ENCODE results near the gene THAP8.
"Not testable (repeated sequence)": the region's sequence is repeated elsewhere in the genome, so short reads cannot be mapped to it uniquely, and the experiment has no call there.

Gene THAP8

GRCh38 chr19:36068810-36069499 lies 14.9 kb upstream of the THAP8 start:
- DNase-seq (ENCODE audit: low read depth, low spot score), result not testable (repeated sequence)

- no peak for DNase-seq (ENCODE audit: low read depth, low spot score)
Observed at GRCh38 chr19:36067681-36068080, 13.6 kb upstream of the THAP8 start.

GRCh38 chr19:36064826-36065225 lies 10.7 kb upstream of the THAP8 start:
- DNase-seq (ENCODE audit: low read depth, low spot score), result no peak

- no peak for DNase-seq (ENCODE audit: low read depth, low spot score)
Observed at GRCh38 chr19:36061367-36061766, 7.3 kb upstream of the THAP8 start.

- DNase-seq (ENCODE audit: low read depth, low spot score), result no peak
Observed at GRCh38 chr19:36060430-36060829, 6.3 kb upstream of the THAP8 start.

DNA sequence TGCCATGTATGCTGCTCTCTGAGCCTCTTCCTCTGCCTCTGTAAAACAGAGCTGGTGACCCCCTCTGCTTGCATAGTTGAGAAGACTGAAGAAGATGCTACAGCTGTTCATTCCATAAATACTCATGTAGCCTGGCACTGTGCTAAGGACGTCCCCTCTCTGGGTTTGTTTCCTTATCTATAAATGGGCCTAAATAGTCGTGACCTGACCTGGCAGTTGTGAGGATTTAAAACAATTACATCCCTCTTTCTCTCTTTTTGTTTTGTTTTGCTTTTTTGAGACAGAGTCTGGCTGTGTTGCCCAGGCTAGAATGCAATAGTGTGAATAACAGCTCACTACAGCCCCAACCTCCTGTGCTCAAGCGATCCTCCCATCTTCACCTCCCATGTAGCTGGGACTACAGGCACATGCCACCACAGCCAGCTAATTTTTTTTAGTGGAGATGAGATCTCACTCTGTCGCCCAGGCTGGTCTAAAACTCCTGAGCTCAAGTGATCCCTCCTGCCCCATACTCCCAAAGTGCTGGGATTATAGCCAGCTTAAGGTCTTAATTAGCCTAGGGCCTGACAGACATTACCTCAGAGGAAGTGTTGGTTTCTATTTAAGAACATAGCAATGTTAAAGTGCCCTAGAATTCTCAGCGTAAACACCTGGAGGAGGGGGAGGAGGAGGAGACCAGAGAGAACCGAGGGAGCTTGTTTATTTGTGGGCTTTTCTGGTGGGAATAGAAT lies 5.3 kb upstream of the THAP8 start:
- DNase-seq (ENCODE audit: low read depth, low spot score), result no peak

DNA sequence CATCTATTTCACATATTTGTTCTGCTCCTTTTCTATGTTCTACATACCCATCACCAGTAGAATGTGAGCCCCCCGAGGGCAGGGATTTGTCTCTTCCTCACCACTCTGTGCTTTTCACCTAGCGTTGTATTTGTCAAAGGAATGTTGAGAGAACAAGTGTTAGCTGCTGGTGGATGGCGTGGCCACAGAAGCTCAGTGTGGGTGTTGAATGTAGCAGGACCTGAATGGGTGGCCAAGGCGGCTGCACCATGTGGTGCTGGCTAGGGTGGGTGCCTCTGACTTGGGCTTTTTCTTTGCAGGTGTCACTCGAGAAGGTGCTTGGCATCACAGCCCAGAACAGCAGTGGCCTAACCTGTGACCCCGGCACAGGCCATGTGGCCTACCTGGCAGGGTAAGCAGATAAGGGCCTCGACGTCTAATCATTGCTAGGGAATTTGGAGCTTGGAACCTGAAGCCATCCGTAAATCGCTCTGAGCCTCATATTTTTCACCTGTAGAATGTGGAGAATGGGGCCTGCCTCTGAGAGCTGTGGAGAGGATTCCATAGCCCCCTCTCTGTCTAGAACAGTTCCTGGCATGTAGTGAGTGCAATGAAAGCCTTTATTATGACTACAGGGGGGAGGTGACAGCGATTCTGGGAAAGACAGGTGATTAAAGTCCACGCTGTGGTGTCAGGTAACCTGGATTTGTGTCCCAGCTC lies 4.5 kb upstream of the THAP8 start:
- DNase-seq (ENCODE audit: low read depth, low spot score), result no peak

DNA sequence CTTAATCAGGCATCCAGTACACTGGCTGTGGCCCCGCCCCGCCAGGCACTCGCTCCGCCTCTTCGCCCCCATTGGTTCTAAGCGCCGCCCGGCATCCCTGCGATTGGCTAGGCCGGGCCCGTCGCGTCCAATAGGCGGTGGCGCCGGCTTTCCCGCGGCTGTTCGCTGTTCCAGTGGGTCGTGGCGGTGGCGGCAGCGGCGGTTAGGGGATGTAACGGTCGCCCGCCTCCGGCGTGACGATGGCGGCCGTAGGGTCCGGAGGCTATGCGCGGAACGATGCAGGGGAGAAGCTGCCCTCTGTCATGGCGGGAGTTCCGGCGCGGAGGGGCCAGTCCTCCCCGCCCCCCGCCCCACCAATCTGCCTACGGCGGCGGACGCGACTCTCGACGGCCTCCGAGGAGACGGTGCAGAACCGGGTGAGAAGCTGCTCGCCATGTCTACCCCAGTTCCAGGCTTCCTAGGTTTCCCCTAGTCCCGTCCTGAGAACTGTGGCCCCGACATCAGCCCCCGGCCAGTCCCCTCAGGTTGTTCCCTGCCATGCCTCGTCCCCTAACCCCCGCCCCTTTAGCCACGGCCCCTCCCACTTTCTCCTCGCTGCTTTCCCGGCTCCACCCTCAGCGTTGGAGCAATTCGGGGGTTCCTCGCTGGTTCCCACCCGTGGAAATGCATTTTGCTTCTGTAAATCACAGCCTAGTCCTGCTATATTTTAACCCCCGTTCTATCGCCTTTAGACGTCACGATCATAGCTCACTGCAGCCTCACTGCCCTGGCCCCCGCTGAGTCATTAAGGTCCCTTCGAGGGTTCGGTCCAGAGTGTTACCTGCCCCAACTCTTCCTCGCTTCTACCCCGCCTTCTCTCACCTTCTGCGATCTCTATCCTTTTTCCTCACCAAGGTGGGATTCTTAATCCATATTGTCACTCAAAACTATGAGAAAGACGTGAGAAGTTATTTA lies 925 bp upstream of the THAP8 start, which contains the start of gene WDR62:
Gene WDR62 (plus strand): TSS at position 165 of the 954 bp plus-strand sequence. CDS start 75 bp downstream, at position 240.
- no peak for DNase-seq (ENCODE audit: low read depth, low spot score)

DNA sequence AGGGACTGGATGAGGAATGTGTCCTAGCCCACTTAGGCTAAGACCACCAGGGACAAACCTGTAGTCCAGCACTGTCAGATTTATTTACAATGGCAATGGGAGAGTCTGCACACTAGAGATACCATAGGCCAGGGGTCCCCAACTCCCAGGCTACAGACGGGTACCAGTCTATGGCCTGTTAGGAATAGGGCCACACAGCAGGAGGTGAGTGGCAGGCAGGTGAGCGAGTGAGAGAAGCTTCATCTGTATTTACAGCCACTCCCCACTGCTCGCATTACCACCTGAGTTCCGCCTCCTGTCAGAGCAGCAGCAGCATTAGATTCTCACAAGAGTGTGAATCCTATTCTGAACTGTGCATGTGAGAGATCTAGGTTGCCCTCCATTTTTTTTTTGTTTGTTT lies 2.4 kb downstream of the THAP8 start:
- DNase-seq (ENCODE audit: low read depth, low spot score), result no peak

DNA sequence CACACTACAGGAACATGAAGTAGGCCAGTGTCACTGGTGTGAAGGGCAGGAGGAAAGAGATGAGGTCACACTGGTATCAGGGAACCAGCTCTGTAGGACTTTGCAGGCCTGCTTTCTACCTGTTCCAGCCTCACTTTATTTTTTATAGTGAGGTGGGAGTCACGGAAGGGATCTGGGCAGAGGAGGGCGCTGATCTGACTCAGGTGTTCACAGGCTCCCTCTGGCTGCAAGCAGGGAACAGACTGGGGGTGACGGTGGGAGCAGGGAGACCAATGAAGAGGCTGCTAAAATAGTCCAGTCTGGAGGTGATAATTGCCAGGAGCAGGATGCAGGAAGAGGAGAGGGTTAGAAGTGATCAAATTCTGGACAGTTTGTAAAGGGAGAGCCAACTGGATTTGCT lies 2.8 kb downstream of the THAP8 start:
- DNase-seq (ENCODE audit: low read depth, low spot score), result no peak

DNA sequence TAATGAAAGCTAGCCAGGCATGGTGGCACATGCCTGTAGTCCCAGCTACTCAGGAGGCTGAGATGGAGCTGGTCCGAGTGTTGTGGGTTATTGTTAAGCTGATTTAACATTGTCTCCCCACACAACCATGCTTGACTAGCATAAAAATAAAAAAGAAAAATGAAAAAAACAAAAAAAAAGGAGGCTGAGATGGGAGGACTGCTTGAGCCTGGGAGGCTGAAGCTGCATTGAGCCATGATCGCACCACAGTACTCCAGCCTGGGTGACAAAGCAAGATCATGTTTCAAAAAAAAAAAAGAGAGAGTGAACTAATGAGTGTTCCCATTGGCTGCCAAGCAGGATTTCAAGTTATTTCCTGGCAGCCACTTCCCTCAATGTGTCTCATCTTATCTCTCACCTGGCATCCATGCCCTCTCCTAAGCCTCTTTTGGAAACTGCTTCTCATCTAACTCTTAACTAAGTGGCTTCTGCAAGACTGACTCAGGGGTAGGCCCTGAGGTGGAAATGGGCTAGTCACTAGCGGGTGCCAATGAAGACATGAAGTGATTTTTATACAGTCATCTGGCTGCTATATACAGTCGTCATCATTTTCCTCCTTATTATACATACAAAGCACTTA lies 4.9 kb downstream of the THAP8 start:
- no peak for DNase-seq (ENCODE audit: low read depth, low spot score)

DNA sequence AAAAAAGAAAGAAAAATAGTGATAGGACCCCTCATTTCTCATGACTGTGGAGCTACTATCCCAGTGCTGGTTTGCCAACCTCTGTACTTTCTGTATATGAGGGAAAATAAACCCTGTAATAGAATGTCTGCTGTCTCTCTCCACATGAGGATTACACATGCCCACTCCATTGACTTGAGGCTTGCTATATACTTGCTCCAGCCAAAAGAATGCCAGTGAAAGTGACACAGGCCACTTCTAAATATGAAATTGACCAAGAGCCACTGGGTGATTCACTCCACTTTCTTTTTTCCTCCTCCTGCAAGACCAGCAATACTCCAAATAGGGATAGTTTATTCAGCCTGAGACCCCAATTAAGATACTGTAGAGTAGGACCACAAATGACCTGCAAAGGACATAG lies 6.2 kb downstream of the THAP8 start:
- DNase-seq (ENCODE audit: low read depth, low spot score), result no peak

DNA sequence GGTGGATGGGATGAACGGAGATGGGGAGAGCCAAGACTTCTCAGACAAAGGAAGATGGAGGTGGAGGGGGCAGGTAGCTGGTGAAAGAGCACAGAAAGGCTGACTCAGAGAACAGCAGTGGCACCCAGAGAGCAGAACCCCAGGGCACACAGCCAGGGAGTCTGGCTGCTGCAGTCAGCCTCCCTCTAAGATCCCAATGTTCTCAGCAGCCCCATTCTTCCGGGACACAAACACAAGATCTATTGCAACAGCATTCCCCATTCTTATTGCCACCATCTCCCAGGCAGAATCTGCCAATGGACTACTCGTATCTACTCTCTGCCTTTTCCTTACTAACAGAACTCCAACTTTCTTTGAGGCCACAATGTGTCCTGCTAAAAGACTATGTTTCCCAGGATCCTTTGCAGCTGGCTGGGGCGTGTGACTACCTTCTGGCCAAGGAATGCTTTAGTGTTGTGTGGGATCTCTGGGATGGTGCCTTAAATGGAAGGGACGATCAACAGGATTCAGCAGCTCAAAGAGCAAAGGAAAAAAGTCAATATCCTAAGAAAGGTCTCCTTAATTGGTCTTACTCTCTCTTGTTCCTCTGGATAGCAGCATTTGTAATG lies 7.5 kb downstream of the THAP8 start:
- DNase-seq (ENCODE audit: low read depth, low spot score), result no peak

DNA sequence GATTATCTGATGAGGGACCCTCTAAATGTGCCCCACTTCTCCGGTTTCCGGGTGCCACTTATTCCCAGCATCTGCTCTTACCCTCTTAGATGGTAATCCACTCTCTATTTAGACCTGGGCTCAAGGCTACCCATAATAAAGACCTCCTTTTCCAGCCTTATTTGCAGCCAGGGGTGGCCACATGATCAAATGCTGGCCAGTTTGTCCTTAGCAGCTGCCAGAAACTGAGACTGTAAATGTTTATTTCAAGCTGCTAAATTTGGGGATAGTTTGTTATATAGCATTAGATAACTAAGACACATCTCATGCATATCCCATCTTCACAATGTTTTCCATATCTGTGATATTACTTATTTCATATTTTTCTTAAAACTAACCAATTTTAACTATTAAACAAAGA lies 10.1 kb downstream of the THAP8 start:
- no peak for DNase-seq (ENCODE audit: low read depth, low spot score)

DNA sequence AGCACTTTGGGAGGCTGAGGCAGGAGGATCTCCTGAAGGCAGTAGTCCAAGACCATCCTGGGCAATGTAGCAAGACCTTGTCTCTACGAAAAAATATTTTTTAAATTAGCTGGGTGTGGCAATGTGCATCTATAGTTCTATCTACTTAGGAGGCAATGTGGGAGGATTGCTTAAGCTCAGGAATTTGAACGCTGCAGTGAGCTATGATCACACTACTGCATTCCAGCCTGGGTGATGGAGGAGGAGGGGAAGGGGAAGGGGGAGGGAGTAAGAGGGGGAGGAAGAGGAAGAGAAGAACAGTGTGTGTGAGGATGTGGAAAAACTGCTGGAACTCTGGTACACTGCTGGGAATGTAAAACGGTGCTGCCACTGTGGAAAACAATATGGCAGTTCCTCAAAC lies 12.3 kb downstream of the THAP8 start:
- no peak for DNase-seq (ENCODE audit: low read depth, low spot score)

- DNase-seq (ENCODE audit: low read depth, low spot score), result not testable (repeated sequence)
Observed at GRCh38 chr19:36041092-36041491, 13.0 kb downstream of the THAP8 start.

- no peak for DNase-seq (ENCODE audit: low read depth, low spot score)
Observed at GRCh38 chr19:36040495-36040894, 13.6 kb downstream of the THAP8 start.

GRCh38 chr19:36032251-36033104 lies 21.6 kb downstream of the THAP8 start, which contains the start of gene CLIP3:
CLIP3 (minus strand) TSS chr19:36032873; CDS start chr19:36032357, 516 bp downstream.
- DNase-seq (ENCODE audit: low read depth, low spot score), result no peak

- no peak for DNase-seq (ENCODE audit: low read depth, low spot score)
Observed at GRCh38 chr19:36031308-36031707, 22.8 kb downstream of the THAP8 start.
